PFSK-1 (cell line): ENCODE results near the gene CAMTA1.

Experiments used
- POLR2AphosphoS5 ChIP-seq: IDR thresholded peaks from 2 replicates; pipeline ENCODE4 v1.6.1; 2012; ENCODE audit warnings: low read depth, mild to moderate bottlenecking, control low read depth, low read length, moderate library complexity
- TAF1 ChIP-seq: IDR thresholded peaks from 2 replicates; pipeline ENCODE4 v1.6.1; 2012; ENCODE audit warnings: low read length, control low read depth, borderline replicate concordance; ENCODE audit not compliant: insufficient read depth
- TF ChIP-seq, protein P1 (sequence below), 2 experiments: IDR thresholded peaks; 2 replicates each; pipeline versions ENCODE4 v1.6.1 to v1.8.0; 2011 to 2012; ENCODE audit warnings: low read depth in 2 of 2, low read length in 2 of 2, control low read depth in 1 of 2, inconsistent platforms in 1 of 2, mild to moderate bottlenecking in 1 of 2, moderate library complexity in 1 of 2; ENCODE audit not compliant: insufficient read depth in 1 of 2

DNA sequence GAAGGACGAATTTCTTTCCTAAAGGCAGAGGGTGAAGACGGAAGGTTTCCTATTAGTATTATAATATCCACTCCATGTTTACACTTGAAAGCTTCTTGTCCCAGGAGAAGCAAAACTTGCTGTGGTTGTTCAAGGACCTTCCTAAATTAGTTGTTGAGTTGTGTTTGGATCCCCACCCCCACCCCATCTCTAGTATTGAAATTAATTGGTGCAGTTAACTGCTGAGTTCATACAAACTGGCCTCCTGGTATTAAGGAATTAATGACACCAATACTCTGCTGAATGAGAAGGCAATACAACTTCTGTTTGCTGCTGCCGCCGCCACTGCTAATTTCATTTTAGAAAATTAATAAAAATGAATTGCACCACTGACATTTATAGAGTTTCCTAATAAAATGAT lies 308.8 kb downstream of the CAMTA1 start:
- TF ChIP-seq POLR2AphosphoS5 (no peak), TAF1 (no peak)
- TF ChIP-seq, protein P1, sequence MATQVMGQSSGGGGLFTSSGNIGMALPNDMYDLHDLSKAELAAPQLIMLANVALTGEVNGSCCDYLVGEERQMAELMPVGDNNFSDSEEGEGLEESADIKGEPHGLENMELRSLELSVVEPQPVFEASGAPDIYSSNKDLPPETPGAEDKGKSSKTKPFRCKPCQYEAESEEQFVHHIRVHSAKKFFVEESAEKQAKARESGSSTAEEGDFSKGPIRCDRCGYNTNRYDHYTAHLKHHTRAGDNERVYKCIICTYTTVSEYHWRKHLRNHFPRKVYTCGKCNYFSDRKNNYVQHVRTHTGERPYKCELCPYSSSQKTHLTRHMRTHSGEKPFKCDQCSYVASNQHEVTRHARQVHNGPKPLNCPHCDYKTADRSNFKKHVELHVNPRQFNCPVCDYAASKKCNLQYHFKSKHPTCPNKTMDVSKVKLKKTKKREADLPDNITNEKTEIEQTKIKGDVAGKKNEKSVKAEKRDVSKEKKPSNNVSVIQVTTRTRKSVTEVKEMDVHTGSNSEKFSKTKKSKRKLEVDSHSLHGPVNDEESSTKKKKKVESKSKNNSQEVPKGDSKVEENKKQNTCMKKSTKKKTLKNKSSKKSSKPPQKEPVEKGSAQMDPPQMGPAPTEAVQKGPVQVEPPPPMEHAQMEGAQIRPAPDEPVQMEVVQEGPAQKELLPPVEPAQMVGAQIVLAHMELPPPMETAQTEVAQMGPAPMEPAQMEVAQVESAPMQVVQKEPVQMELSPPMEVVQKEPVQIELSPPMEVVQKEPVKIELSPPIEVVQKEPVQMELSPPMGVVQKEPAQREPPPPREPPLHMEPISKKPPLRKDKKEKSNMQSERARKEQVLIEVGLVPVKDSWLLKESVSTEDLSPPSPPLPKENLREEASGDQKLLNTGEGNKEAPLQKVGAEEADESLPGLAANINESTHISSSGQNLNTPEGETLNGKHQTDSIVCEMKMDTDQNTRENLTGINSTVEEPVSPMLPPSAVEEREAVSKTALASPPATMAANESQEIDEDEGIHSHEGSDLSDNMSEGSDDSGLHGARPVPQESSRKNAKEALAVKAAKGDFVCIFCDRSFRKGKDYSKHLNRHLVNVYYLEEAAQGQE (IDR thresholded peaks at IDR 0.05; ENCODE audit: insufficient read depth in 1 of 2, low read depth in 2 of 2, low read length in 2 of 2), result no peak
